Tibial nerve (tissue), 3 donors: ENCODE data around the gene NRXN3.

ENCODE experiments used
- CTCF ChIP-seq, 5 experiments: fragments of 200-600 bp in 3 of 5; fragments of 450-650 bp in 2 of 5; sonication (generic) in 3 of 5; IDR thresholded peaks; one replicate each; pipeline ENCODE4 v1.5.1; 2016 to 2019; ENCODE audit warnings: antibody characterized with exemption in 5 of 5, mild to moderate bottlenecking in 3 of 5, moderate library complexity in 2 of 5
- POLR2A ChIP-seq, 2 donors: fragments of 450-650 bp; IDR thresholded peaks; one replicate each; pipeline ENCODE4 v1.6.1; 2017; ENCODE audit warnings: antibody characterized with exemption in 2 of 2, mild to moderate bottlenecking in 2 of 2, moderate library complexity in 2 of 2

GRCh38 chr14:78978896-78979295 lies 808.7 kb downstream of the NRXN3 start:
- TF ChIP-seq CTCF (IDR thresholded peaks at IDR 0.05) (no peak), POLR2A (IDR thresholded peaks at IDR 0.05) (no peak)
